Activated T-cell treated with anti-CD3 and anti-CD28 coated beads for 4 hours (primary cell): ENCODE measurements around the gene TUBA1A.
"Not testable (repeated sequence)": the region's sequence is repeated elsewhere in the genome, so short reads cannot be mapped to it uniquely, and the experiment has no call there.

Experiments used
- DNase-seq: peaks from one replicate; pipeline ENCODE4 v3.0.0-alpha.2; 2020

The TUBA1A gene

GRCh38 chr12:49200919-49201594, 12.2 kb upstream of the TUBA1A start:
- DNase-seq: peak; percentile 2

DNA sequence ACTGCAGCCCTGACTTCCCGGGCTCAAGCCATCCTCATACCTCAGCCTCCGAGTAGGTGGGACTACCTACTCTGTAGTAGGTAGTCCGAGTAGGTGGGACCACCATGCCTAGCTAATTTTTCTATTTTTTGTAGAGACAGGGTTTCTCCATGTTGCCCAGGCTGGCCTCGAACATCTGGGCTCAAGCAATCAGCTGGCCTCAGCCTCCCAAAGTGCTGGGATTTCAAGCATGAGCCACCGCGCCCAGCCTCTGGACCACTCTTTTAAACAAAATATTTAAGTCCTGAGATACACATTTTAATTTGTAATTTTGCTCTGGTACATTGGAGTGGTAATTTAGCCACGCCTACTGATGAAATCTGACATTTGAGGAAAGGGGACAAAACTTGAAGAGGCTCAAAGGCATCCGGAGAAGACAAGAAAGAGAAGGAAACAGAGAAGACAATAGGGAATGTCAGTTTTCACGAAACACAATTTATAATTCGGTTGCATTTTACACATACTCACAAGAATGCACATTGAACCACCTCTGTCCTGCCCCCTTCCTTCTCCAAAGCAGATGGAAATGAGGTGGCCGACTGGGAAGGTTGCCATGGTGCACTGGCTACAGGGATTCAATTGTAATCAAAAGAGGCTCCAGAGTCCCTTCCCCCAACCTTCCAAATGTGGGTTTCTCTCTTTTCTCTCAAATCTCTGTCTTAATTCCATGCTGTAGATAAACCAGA, 9.7 kb upstream of the TUBA1A start:
- no peak for DNase-seq

- no peak for DNase-seq
Observed at GRCh38 chr12:49197256-49197655, 8.4 kb upstream of the TUBA1A start.

DNA sequence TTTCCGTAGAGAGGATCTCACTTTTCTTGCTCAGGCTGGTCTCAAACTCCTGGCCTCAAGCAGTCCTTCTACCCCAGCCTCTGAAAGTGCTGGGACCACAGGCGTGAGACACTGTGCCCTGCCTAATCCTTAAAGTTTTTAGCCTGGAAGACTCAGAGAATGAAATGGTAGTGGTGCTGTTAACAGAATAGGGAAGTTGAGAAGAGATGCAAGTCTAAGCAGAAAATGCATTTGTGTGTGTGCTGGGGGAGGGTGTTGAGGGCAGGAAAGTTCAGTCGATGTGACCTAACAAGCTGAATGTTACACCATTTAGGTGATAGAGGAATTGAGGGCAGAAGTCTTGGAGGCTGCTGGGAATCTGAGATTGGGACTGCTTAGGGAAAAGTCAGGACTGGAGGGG, 6.9 kb upstream of the TUBA1A start:
- no peak for DNase-seq

GRCh38 chr12:49193746-49194145, 4.9 kb upstream of the TUBA1A start:
- not testable (repeated sequence) for DNase-seq

- DNase-seq: not testable (repeated sequence)
Observed at GRCh38 chr12:49191498-49191897, 2.6 kb upstream of the TUBA1A start.

- DNase-seq: no peak
Observed at GRCh38 chr12:49190974-49191373, 2.1 kb upstream of the TUBA1A start.

GRCh38 chr12:49189731-49190716, 1.1 kb upstream of the TUBA1A start:
- DNase-seq: no peak

DNA sequence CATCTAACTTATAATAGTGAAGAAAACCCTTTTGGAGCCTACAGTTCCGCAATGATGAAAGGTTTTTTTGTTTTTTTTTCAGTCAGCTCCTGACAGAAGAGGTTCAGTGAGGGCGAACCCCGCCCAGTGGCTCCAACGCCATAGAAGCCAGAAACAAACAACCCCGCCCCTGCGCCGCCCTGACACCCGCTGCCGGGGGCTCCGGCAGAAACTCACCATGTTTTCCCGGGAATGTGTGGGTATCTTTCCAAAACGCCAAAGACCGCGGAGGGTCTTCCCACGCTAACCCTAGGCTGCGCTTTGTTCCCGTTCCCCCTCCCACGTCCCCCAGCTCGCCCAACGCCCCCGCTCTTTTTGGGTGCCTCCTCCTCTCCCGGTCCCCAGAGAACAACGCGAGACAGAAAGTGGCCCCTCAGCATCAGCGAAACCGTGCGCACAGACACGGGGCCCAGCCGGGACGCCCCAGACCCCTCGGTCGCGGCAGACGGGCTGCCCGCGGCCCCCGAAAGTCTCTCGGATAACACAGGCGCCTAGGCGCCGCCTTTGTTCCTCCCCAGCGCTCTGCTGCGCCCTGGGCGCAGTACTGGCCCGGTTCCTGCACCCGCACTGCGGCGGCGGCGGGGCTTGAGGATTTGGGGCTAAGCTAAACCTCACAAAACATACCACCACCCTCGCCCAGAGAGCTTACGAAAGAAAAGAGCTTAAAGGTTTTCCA, 522 bp downstream of the TUBA1A start:
- peak; percentile 52 for DNase-seq

DNA sequence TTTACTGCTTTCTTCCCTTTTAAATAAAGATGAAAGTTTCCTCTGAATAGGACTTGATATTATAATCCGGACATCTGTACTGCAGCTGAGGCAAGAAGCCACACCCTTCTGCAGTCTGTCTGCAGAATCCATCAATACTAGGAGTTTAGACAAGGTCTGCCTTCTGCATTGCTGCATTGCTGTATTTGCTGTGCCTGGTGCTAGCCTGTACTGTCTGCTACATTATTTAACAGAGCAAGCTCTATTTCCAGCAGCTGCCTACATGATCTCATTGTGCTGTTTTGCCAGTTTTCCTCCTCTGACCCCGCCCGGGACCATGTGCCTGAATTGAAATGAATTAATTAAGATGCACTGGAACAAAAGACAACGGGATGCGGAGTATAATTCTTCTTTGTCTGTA, 1.7 kb downstream of the TUBA1A start:
- no peak for DNase-seq

DNA sequence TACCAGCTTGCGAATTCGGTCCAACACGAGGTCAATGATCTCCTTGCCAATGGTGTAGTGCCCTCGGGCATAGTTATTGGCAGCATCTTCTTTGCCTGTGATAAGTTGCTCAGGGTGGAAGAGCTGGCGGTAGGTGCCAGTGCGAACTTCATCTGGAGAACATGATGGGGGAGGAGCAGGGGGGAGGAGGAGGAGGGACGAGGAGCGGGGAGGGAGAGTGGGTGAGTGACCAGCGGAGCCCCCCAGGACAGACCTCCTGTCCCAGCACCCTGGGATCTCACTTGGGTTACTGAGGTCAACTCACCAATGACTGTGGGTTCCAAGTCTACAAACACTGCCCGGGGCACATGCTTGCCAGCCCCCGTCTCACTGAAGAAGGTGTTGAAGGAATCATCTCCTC, 2.6 kb downstream of the TUBA1A start:
- DNase-seq: not testable (repeated sequence)

DNA sequence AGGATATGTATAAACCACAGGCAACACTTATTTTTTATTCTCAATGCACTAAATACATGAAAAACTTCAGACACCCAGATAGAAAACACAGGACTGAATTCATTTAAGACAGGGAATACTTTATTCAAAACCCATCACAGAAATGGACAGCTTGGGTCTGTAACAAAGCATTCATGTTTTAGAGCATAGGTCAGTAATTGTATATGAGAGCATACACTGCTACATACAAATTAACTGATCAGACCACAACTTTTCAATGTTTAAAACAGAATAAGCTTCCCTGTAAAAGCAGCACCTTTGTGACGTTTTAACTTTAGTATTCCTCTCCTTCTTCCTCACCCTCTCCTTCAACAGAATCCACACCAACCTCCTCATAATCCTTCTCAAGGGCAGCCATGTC, 4.2 kb downstream of the TUBA1A start:
- not testable (repeated sequence) for DNase-seq

DNA sequence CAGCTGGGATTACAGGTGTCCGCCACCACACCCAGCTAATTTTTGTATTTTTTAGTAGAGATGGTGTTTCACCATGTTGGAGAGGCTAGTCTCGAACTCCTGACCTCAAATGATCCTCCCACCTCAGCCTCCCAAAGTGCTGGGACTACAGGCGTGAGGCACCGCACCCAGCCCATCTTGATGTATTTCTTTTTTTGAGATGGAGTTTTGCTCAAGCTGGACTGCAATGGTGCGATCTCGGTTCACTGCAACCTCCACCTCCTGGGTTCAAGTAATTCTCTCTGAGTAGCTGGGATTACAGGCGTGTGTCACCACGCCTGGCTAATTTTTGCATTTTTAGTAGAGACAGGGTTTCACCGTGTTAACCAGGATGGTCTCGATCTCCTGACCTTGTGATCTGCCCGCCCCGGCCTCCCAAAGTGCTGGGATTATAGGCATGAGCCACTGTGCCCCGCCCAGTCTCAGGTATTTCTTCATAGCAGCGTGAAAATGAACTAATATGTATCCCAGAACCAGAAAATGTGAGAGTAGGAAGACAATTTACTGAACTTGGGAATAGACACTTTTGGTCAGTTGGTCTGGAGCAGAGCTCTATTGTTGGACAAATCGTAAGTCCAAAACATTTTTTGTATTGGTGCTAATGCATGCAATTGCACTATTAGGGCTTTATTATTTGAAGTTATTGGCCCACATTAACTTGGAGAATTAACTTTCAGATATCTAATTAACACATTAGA, 5.5 kb downstream of the TUBA1A start:
- DNase-seq: not testable (repeated sequence)

DNA sequence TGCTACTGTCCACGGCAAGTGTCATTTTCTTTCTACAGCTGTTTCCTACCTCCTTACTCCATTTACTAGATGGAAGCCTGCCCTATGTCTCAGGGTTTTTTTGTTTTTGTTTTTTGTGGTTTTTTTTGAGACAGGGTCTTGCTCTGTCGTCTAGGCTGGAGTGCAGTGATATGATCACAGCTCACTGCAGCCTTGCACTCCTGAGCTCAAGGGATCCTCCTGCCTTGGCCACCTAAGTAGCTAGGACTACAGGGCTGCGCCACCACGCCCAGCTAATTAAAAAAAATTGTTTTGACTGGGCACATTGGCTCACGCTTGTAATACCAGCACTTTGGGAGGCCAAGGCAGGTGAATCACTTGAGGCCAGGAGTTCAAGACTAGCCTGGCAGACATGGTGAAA, 14.7 kb downstream of the TUBA1A start:
- no peak for DNase-seq

DNA sequence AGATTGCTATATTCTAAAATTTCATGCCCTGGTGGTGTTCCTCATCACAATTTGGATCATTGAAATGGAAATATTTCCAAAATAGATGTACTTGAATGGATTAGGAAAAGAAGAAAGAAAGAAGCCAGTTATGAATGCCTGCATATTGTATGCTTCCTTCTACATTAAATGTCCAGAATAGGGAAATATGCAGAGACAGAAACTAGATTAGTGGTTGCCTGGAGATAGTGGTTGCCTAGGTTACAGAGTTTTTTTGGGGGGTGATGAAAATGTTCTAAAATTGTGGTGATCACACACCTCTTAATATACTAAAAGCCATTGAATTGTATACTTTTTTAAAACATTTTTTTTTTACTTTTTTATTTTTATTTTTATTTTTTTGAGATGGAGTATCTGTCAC, 18.0 kb downstream of the TUBA1A start:
- DNase-seq: no peak

GRCh38 chr12:49165114-49165513, 23.8 kb downstream of the TUBA1A start:
- DNase-seq: no peak

GRCh38 chr12:49161901-49162300, 27.0 kb downstream of the TUBA1A start:
- DNase-seq: not testable (repeated sequence)

GRCh38 chr12:49161092-49161795, 27.6 kb downstream of the TUBA1A start:
- DNase-seq: no peak

DNA sequence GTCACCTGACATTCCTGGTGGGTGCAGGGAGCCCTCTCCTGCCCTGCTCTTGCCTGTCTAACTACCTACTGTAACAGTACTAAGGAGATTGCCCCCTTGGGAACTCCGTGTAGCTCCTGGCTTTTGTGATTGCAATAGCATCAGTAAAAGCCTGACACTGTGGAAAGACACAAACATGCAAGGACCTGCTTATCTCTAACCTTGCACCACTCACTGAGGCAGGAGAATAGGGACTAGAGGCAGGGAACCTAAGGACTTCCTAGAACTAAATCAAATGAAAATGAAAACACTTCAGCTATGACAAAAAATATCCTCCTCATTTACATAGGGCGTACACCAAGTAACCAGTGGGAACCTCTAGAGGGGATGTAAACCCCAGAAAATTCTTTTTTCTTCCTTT, 28.5 kb downstream of the TUBA1A start:
- no peak for DNase-seq

DNA sequence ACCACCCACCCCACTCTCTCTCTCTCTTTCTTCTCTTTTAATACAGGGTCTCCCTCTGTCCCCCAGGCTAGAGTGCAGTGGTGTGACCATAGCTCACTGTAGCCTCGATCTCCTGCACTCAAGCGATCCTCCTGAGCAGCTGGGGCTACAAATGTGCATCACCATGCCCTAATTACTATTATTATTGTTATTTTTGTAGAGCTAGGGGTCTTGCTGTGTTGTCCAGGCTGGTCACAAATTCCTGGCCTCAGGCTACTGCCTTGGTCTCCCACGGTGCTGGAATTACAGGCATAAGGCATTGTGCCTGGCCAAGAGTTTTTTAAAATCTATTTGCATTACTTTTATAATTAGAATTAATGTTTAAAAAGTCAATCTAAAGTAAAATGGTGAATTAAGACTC, 34.7 kb downstream of the TUBA1A start:
- no peak for DNase-seq

DNA sequence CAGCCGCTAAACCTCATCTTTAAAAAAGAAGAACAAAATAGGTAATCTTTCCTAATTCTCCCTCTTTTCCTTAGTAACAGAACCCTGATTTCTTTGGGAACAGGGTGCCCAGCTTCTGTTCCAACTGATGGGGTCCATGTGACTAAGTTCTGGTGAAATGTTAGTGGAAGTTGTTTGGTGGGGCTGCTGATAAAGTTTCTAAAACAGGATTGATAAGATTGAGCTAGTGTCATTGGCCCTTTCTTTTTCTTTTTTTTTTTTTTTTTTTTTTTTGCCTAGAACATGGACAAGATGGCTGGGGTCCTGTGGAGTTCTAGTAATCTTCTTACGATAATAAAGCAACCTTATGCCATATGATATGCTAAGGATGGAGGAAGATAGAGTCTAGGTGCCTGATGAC, 41.5 kb downstream of the TUBA1A start:
- no peak for DNase-seq
